ENCODE results near the gene LRRFIP2. TPM values are rescaled to one million over a fixed set of nuclear protein-coding genes. Genes with fewer than 3 reads are reported as not detected.
A peak's percentile ranks its signal among the peaks of the same experiment; 100 is the strongest.

The LRRFIP2 gene
- total and polyA plus RNA-seq, 11 donors = 67.7 to 161 (median 112) TPM

DNA sequence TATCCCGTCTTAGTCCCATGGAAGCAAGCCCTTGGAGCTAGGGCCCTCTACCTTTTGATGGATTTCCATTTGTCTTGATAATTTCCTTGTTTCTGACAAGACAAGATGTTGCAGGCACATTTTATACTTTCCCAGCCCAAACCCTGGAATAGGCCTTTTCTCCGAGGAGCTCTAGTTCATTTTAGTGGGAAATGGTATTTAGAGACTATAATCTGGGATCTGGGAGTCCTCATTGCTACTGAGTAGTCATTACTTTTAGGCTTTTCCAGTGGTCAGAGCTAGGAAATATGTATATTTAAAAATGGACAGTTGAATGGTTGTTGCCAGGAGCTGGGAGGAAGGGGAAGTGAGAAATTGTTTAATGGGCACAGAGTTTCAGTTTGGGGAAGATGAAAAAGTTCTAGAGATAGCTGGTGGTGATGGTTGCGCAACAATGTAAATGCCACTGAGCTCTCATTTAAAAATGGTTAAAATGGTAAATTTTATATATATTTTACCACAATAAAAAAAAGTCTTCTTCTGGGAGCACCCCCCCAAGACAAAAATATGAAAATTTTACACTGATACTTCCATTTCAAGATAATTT lies 149.5 kb downstream of the LRRFIP2 start:
- ATAC-seq = no peak
- peaks cover 0 to 48% (median 34%) of the 10 kb centered on the region in 12 donors for H3K4me1 ChIP-seq
- peaks cover 0 to 9% (median 0%) of the 10 kb centered on the region in 12 donors for H3K9me3 ChIP-seq
- no peak for DNase-seq
- intact Hi-C loops (cut with DNase I) = loop anchor here in 8 of 10 donors (1.0 to 5.0 kb wide), 4 partner anchors 187 to 192 kb away; no protein-coding TSS in a partner anchor
- WGBS, 4 donors = 96 to 99% (median 97%) methylated on average over 3 of the region's 3 CpGs
- H3K4me3 ChIP-seq = no peak overlapping the region
- H3K27ac ChIP-seq = peak overlapping the region in 4 of 12 donors; percentile 18 to 81 (median 38)
- peaks cover 0 to 94% (median 80%) of the 10 kb centered on the region in 9 donors for H3K36me3 ChIP-seq
- no peak for TF ChIP-seq POLR2A (IDR thresholded peaks at IDR 0.05)
- TF ChIP-seq, protein P1, sequence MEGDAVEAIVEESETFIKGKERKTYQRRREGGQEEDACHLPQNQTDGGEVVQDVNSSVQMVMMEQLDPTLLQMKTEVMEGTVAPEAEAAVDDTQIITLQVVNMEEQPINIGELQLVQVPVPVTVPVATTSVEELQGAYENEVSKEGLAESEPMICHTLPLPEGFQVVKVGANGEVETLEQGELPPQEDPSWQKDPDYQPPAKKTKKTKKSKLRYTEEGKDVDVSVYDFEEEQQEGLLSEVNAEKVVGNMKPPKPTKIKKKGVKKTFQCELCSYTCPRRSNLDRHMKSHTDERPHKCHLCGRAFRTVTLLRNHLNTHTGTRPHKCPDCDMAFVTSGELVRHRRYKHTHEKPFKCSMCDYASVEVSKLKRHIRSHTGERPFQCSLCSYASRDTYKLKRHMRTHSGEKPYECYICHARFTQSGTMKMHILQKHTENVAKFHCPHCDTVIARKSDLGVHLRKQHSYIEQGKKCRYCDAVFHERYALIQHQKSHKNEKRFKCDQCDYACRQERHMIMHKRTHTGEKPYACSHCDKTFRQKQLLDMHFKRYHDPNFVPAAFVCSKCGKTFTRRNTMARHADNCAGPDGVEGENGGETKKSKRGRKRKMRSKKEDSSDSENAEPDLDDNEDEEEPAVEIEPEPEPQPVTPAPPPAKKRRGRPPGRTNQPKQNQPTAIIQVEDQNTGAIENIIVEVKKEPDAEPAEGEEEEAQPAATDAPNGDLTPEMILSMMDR (IDR thresholded peaks at IDR 0.05) = no peak
- no peaks in the 10 kb centered on the region for H3K27me3 ChIP-seq

DNA sequence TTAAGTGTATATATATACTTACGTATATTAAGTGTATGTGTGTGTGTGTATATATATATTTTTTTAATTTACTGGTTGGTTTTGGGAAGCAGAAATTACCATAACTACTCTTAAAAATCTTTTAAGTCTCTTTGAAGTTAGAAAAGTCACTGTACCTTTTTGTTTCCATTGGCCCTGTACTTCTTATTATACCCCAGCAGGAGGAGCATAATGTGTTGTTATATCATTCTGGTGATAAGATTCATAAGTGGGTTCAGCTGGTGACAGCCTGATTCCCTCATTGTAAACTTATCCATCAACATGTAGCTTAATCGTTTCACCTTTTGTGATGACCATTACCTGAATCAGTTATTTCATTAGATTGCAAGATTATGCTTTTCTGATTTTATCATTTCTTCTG lies 150.3 kb downstream of the LRRFIP2 start:
- ATAC-seq = no peak
- Histone ChIP-seq H3K9me3 (peaks cover 0 to 9% (median 0%) of the 10 kb centered on the region in 12 donors), H3K27ac (peak overlapping the region in 2 of 12 donors; percentile 56 to 81), H3K4me3 (no peak overlapping the region), H3K36me3 (peaks cover 0 to 95% (median 80%) of the 10 kb centered on the region in 9 donors), H3K27me3 (no peaks in the 10 kb centered on the region), H3K4me1 (peaks cover 0 to 40% (median 26%) of the 10 kb centered on the region in 12 donors)
- no peak for DNase-seq
- TF ChIP-seq, protein P1 (IDR thresholded peaks at IDR 0.05) = peak; percentile 24 to 61 (median 46)
- TF ChIP-seq POLR2A (IDR thresholded peaks at IDR 0.05) = no peak
- intact Hi-C loops (cut with DNase I) = loop anchor here in 8 of 10 donors (1.0 to 5.0 kb wide), 4 partner anchors 188 to 193 kb away; no protein-coding TSS in a partner anchor
- 69 to 71% (median 70%) methylated on average over 2 of the region's 2 CpGs for WGBS, 4 donors

DNA sequence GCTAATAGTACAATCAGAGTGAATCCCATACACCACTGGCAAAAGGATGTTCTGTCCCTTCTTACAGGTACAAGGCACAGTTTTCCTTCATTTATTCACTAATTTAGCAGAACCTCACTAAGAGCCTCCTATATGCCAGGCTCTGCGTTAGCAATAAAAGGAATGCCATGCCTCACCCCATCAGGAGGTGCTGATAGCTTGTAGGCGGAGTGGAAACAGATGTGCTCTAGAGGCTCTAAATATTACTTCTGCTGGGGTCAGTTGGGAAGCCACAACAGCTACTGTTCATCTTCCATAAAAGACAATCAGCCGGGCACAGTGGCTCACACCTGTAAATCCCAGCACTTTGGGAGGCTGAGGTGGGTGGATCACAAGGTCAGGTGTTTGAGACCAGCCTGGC lies 156.7 kb downstream of the LRRFIP2 start:
- ATAC-seq = peak; percentile 50 to 55 (median 54)
- TF ChIP-seq, protein P1 (IDR thresholded peaks at IDR 0.05) = no peak
- H3K4me3 ChIP-seq = no peak overlapping the region
- 49 to 65% (median 57%) methylated on average over 3 of the region's 3 CpGs for WGBS, 4 donors
- no peaks in the 10 kb centered on the region for H3K9me3 ChIP-seq
- peaks cover 0 to 96% (median 93%) of the 10 kb centered on the region in 9 donors for H3K36me3 ChIP-seq
- peaks cover 0 to 40% (median 8%) of the 10 kb centered on the region in 12 donors for H3K4me1 ChIP-seq
- peak overlapping the region; percentile 56 to 93 (median 76) for H3K27ac ChIP-seq
- no peaks in the 10 kb centered on the region for H3K27me3 ChIP-seq
- intact Hi-C loops (cut with DNase I) = loop anchor here in 1 of 10 donors (5.0 to 10.0 kb wide), 2 partner anchors 35 to 487 kb away; no protein-coding TSS in a partner anchor
- DNase-seq = peak in 4 of 5 donors; percentile 23 to 57 (median 44)

DNA sequence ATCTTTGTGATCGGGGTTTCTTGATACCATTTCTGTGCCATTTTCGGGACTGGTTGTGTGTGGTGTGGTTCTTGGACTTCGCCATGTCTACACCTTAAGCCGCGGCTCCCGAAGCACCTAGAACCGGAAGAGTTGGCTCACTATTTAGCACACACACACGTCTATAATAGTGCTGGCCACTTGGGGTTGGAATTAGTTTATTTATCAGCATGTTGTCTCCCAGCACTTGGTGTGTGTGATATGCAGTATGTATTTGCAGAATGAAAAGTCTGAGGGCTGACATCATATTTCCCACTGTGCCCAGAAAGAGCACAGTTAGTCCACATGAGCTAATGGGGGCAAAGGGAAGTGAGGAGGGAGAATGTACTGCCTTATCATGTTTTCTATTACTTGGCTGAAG lies 157.5 kb downstream of the LRRFIP2 start:
- H3K9me3 ChIP-seq = no peaks in the 10 kb centered on the region
- peak overlapping the region; percentile 56 to 93 (median 76) for H3K27ac ChIP-seq
- DNase-seq (peak in 4 of 5 donors; percentile 34 to 57 (median 51)), ATAC-seq (peak; percentile 77 to 83 (median 81))
- 52 to 88% (median 67%) methylated on average over 7 to 8 of the region's 8 CpGs for WGBS, 4 donors
- no peak overlapping the region for H3K4me3 ChIP-seq
- H3K27me3 ChIP-seq = no peaks in the 10 kb centered on the region
- H3K36me3 ChIP-seq = peaks cover 0 to 96% (median 93%) of the 10 kb centered on the region in 9 donors
- H3K4me1 ChIP-seq = peaks cover 0 to 40% (median 8%) of the 10 kb centered on the region in 12 donors
- intact Hi-C loops (cut with DNase I) = loop anchor here in 1 of 10 donors (5.0 to 10.0 kb wide), 2 partner anchors 35 to 488 kb away; no protein-coding TSS in a partner anchor
- TF ChIP-seq POLR2A (IDR thresholded peaks at IDR 0.05) = no peak
- TF ChIP-seq, protein P1 (IDR thresholded peaks at IDR 0.05) = no peak

All from heart left ventricle (tissue), 16 donors.